Stimulated activated memory B cell treated with anti-CD40 and anti-IgM and Interleukin-4, amounts not matched to agents 10 μg/mL and 1 μg/mL and 100 μg/mL, for 72 hours (primary cell): ENCODE data around the gene RFTN1.

ENCODE experiments used
- ATAC-seq: fragments of 150-1000 bp; cut with Tn5 transposase; 2 replicates; pipeline ENCODE4 v1.10.0; 2021
- H3K27ac Mint-ChIP-seq: one replicate; pipeline ENCODE4 v1.8.0; 2022; ENCODE audit warnings: mild to moderate bottlenecking, mixed read lengths
- H3K27me3 Mint-ChIP-seq: one replicate; pipeline ENCODE4 v1.8.0; 2022; ENCODE audit warnings: mixed read lengths
- H3K36me3 Mint-ChIP-seq: one replicate; pipeline ENCODE4 v1.8.0; 2022; ENCODE audit warnings: mixed read lengths
- H3K4me1 Mint-ChIP-seq: one replicate; pipeline ENCODE4 v1.8.0; 2022; ENCODE audit warnings: mixed read lengths
- H3K4me3 Mint-ChIP-seq: one replicate; pipeline ENCODE4 v1.8.0; 2022; ENCODE audit warnings: mild to moderate bottlenecking, moderate library complexity, mixed read lengths
- H3K9me3 Mint-ChIP-seq: one replicate; pipeline ENCODE4 v1.8.0; 2022; ENCODE audit warnings: mixed read lengths

RFTN1 gene

DNA sequence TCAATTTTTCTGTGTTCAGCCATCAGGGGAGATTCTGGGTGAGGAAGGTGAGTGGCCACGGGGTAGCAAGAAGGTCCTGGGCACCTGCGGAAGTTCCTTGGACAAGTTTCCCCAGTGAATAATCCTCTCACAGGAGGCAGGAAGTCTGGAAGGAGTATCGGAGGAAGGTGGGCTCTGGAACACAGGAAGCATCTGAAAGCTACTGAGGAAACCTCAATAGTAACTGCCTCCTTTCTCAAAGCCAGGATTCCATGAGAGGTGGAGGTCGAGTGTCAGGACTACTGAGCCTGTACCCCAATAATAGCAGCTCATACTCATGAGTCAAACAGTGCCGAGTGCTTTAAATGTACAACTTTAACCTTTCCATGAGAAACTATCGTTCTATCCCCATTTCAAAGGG, 137.6 kb downstream of the RFTN1 start:
- Mint-ChIP-seq H3K27ac (peak overlapping the region; percentile 94), H3K27me3 (no peaks in the 10 kb centered on the region), H3K4me1 (peaks cover 99% of the 10 kb centered on the region), H3K4me3 (peak overlapping the region; percentile 6), H3K9me3 (no peaks in the 10 kb centered on the region), H3K36me3 (peaks cover 87% of the 10 kb centered on the region)
- ATAC-seq = no peak

GRCh38 chr3:16374935-16375245, 138.6 kb downstream of the RFTN1 start:
- H3K27ac Mint-ChIP-seq = peak overlapping the region; percentile 94
- H3K4me1 Mint-ChIP-seq = peaks cover 99% of the 10 kb centered on the region
- H3K4me3 Mint-ChIP-seq = peak overlapping the region; percentile 51
- ATAC-seq = no peak
- H3K36me3 Mint-ChIP-seq = peaks cover 83% of the 10 kb centered on the region
- H3K9me3 Mint-ChIP-seq = no peaks in the 10 kb centered on the region
- H3K27me3 Mint-ChIP-seq = no peaks in the 10 kb centered on the region

GRCh38 chr3:16374047-16374934, 139.2 kb downstream of the RFTN1 start:
- H3K4me1 Mint-ChIP-seq = peaks cover 99% of the 10 kb centered on the region
- ATAC-seq = peak; percentile 61
- H3K27me3 Mint-ChIP-seq = no peaks in the 10 kb centered on the region
- H3K36me3 Mint-ChIP-seq = peaks cover 87% of the 10 kb centered on the region
- peak overlapping the region; percentile 51 for H3K4me3 Mint-ChIP-seq
- peak overlapping the region; percentile 94 for H3K27ac Mint-ChIP-seq
- no peaks in the 10 kb centered on the region for H3K9me3 Mint-ChIP-seq

DNA sequence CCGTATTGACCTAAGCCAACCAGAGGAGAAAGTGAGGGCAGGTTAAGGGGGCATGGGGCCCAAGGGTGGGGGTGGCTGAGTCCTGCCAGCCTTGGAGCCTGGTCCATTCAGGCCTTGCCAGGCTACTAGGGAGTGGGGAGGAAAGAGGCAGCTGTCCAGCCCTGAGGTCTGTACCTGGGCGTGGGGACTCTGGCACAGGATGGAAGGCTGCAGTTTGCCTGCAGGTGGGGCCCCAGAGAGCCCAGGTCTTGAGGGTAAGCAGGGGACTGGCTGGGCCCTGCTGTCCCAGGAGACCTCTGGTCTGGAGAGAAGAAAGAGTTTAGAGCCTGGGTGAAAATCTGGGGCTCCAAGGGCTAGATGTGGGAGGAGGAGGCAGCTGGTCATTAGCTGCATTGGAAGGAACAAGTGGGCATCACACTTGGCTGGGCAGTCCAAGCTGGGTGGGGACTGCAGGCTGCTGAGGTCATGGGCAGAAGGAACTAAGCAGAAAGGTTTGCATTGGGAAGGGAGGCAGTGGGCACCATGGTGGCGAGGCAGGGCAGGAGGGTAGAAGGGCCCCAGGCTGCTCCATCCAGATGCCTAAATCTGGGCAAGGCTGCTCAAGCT, 140.1 kb downstream of the RFTN1 start:
- peak overlapping the region; percentile 48 for H3K4me3 Mint-ChIP-seq

GRCh38 chr3:16372362-16373292, 140.9 kb downstream of the RFTN1 start:
- Mint-ChIP-seq H3K4me3 (peak overlapping the region; percentile 48), H3K36me3 (peaks cover 80% of the 10 kb centered on the region), H3K27me3 (no peaks in the 10 kb centered on the region), H3K4me1 (peaks cover 89% of the 10 kb centered on the region), H3K27ac (peak overlapping the region; percentile 94), H3K9me3 (no peaks in the 10 kb centered on the region)
- ATAC-seq = peak; percentile 35

More for the DNA sequence above, 140.1 kb downstream of the RFTN1 start:
- Mint-ChIP-seq H3K27me3 (no peaks in the 10 kb centered on the region), H3K27ac (peak overlapping the region; percentile 94), H3K36me3 (peaks cover 83% of the 10 kb centered on the region), H3K4me1 (peaks cover 93% of the 10 kb centered on the region), H3K9me3 (no peaks in the 10 kb centered on the region)
- no peak for ATAC-seq

- ATAC-seq = peak; percentile 81
- peaks cover 81% of the 10 kb centered on the region for H3K36me3 Mint-ChIP-seq
- no peaks in the 10 kb centered on the region for H3K9me3 Mint-ChIP-seq
- no peaks in the 10 kb centered on the region for H3K27me3 Mint-ChIP-seq
- peak overlapping the region; percentile 56 for H3K4me3 Mint-ChIP-seq
- H3K27ac Mint-ChIP-seq = peak overlapping the region; percentile 94
- H3K4me1 Mint-ChIP-seq = peaks cover 88% of the 10 kb centered on the region
Observed at GRCh38 chr3:16370872-16371740, 142.4 kb downstream of the RFTN1 start.

DNA sequence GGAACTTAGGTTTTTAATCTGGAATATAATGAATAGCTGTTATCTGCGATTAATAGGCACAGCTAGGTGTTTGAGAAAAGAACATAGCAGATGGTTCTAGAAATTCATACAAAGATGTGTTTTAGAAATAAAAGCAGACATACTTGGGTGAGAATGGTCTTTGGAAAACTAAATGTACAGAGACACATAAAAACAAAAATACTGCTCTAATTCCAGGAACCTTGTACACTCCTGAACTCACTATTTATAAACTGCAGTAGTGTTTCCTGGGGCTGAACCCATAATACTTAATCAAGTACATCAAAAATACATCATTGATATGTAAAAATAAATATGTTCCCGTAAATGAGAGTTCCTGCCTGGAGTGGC, 143.0 kb downstream of the RFTN1 start:
- ATAC-seq = no peak
- Mint-ChIP-seq H3K4me1 (peaks cover 88% of the 10 kb centered on the region), H3K27me3 (no peaks in the 10 kb centered on the region), H3K36me3 (peaks cover 82% of the 10 kb centered on the region), H3K9me3 (no peaks in the 10 kb centered on the region), H3K27ac (peak overlapping the region; percentile 94), H3K4me3 (no peak overlapping the region)

GRCh38 chr3:16369885-16370284, 143.6 kb downstream of the RFTN1 start:
- Mint-ChIP-seq H3K27ac (peak overlapping the region; percentile 94), H3K4me3 (no peak overlapping the region), H3K9me3 (no peaks in the 10 kb centered on the region), H3K36me3 (peaks cover 82% of the 10 kb centered on the region), H3K27me3 (no peaks in the 10 kb centered on the region), H3K4me1 (peaks cover 86% of the 10 kb centered on the region)
- ATAC-seq = no peak

- peaks cover 81% of the 10 kb centered on the region for H3K36me3 Mint-ChIP-seq
- no peaks in the 10 kb centered on the region for H3K9me3 Mint-ChIP-seq
- peak overlapping the region; percentile 94 for H3K27ac Mint-ChIP-seq
- H3K27me3 Mint-ChIP-seq = no peaks in the 10 kb centered on the region
- no peak for ATAC-seq
- no peak overlapping the region for H3K4me3 Mint-ChIP-seq
- peaks cover 83% of the 10 kb centered on the region for H3K4me1 Mint-ChIP-seq
Observed at GRCh38 chr3:16369276-16369675, 144.2 kb downstream of the RFTN1 start.

- H3K4me1 Mint-ChIP-seq = peaks cover 56% of the 10 kb centered on the region
Observed at GRCh38 chr3:16366581-16366980, 146.9 kb downstream of the RFTN1 start.

DNA sequence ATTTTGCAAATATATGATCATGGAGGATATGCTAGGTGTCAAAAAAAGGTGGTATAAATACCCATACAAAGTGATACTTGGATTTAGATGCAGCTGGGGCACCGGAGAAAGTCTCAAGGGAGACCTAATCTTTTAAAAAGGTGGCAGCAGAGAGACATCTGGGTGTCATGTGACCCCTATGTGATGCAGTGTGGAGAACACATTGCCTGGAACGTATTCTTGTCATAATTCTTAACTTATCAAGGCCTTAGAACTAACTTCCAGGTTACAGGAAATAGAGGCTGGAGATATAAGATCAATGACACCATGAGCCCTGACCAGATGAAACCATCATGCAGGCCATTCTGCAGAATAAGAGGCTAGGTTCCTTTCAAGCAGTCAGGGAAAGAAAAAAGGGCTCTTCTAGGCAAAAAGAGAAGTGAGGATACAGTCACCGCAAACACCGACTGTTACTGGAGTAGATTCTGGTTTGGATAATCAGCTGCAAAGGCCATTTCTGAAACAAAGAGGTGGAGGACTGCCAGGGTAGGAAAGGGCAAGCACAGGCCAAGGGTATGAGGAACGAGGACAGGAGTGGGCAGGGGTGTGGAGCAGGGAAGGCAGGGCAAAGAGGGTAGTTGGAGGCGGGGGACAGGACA, 147.9 kb downstream of the RFTN1 start:
- no peaks in the 10 kb centered on the region for H3K27me3 Mint-ChIP-seq
- H3K4me1 Mint-ChIP-seq = peaks cover 54% of the 10 kb centered on the region
- peaks cover 88% of the 10 kb centered on the region for H3K36me3 Mint-ChIP-seq
- no peaks in the 10 kb centered on the region for H3K9me3 Mint-ChIP-seq
- H3K4me3 Mint-ChIP-seq = peak overlapping the region; percentile 9
- H3K27ac Mint-ChIP-seq = peak overlapping the region; percentile 62
- peak; percentile 42 for ATAC-seq

More at GRCh38 chr3:16366581-16366980, 146.9 kb downstream of the RFTN1 start:
- peak overlapping the region; percentile 62 for H3K27ac Mint-ChIP-seq
- no peaks in the 10 kb centered on the region for H3K9me3 Mint-ChIP-seq
- ATAC-seq = no peak
- H3K27me3 Mint-ChIP-seq = no peaks in the 10 kb centered on the region
- no peak overlapping the region for H3K4me3 Mint-ChIP-seq
- H3K36me3 Mint-ChIP-seq = peaks cover 80% of the 10 kb centered on the region

GRCh38 chr3:16364963-16365362, 148.5 kb downstream of the RFTN1 start:
- Mint-ChIP-seq H3K27ac (no peak overlapping the region), H3K4me1 (peaks cover 47% of the 10 kb centered on the region), H3K36me3 (peaks cover 83% of the 10 kb centered on the region), H3K27me3 (no peaks in the 10 kb centered on the region), H3K9me3 (no peaks in the 10 kb centered on the region), H3K4me3 (no peak overlapping the region)
- no peak for ATAC-seq

GRCh38 chr3:16364323-16364722, 149.2 kb downstream of the RFTN1 start:
- Mint-ChIP-seq H3K36me3 (peaks cover 82% of the 10 kb centered on the region), H3K4me1 (peaks cover 45% of the 10 kb centered on the region), H3K27ac (no peak overlapping the region), H3K27me3 (no peaks in the 10 kb centered on the region), H3K4me3 (no peak overlapping the region), H3K9me3 (no peaks in the 10 kb centered on the region)
- no peak for ATAC-seq

GRCh38 chr3:16363636-16364035, 149.9 kb downstream of the RFTN1 start:
- H3K27me3 Mint-ChIP-seq = no peaks in the 10 kb centered on the region
- ATAC-seq = no peak
- H3K36me3 Mint-ChIP-seq = peaks cover 85% of the 10 kb centered on the region
- H3K4me3 Mint-ChIP-seq = no peak overlapping the region
- H3K4me1 Mint-ChIP-seq = peaks cover 46% of the 10 kb centered on the region
- no peaks in the 10 kb centered on the region for H3K9me3 Mint-ChIP-seq
- H3K27ac Mint-ChIP-seq = no peak overlapping the region
